Panc1 (cell line): ENCODE data around the gene BRF1. TPM values are rescaled to one million over a fixed set of nuclear protein-coding genes. Genes with fewer than 3 reads are reported as not detected.

ENCODE experiments used
- ATAC-seq: fragments of 200-7000 bp; cut with Tn5 transposase; 2 replicates; pipeline ENCODE4 v1.9.1; 2020; ENCODE audit warnings: mild to moderate bottlenecking, moderate library complexity
- BruUV-seq: library from RNA; stranded (reverse); fragments of 400-500 nt; replicated peaks from 2 replicates; lab custom pipeline; 2021; lab: Mats Ljungman, UMichigan
- CTCF ChIA-PET: fragments of 300-600 bp; sonication (Branson Sonifier 250); formaldehyde crosslinking; loops from one replicate; lab custom pipeline; 2022; ENCODE audit warnings: antibody characterized with exemption; lab: Charles Lee
- POLR2A ChIA-PET: fragments of 300-600 bp; sonication (Branson Sonifier 250); formaldehyde crosslinking; loops from one replicate; lab custom pipeline; 2022; ENCODE audit warnings: antibody characterized with exemption; lab: Charles Lee
- DNase-seq: peaks from one replicate; pipeline ENCODE4 v3.0.0-alpha.2; 2010; ENCODE audit warnings: low read depth, low spot score
- H3K27ac ChIP-seq: 2 replicates; pipeline ENCODE4 v1.5.1; 2011; ENCODE audit warnings: mild to moderate bottlenecking, low read length, inconsistent platforms
- H3K27me3 ChIP-seq: fragments of 200-500 bp; sonication (Bioruptor generic); 2 replicates; pipeline ENCODE4 v1.6.0; 2014; ENCODE audit warnings: low read length, inconsistent platforms; ENCODE audit not compliant: control insufficient read depth, insufficient read depth
- H3K36me3 ChIP-seq: fragments of 200-500 bp; sonication (Bioruptor generic); 2 replicates; pipeline ENCODE4 v1.5.1; 2014; ENCODE audit warnings: inconsistent platforms, mild to moderate bottlenecking, low read length, moderate library complexity; ENCODE audit not compliant: control insufficient read depth, insufficient read depth
- H3K4me1 ChIP-seq: 2 replicates; pipeline ENCODE4 v1.5.1; 2011; ENCODE audit warnings: inconsistent platforms, mild to moderate bottlenecking, low read length, moderate library complexity; ENCODE audit not compliant: control insufficient read depth, insufficient read depth
- H3K4me3 ChIP-seq, 2 experiments: 2 replicates each; pipeline ENCODE4 v1.5.1; 2011 to 2012; ENCODE audit warnings: low read depth in 2 of 2, low read length in 2 of 2, mild to moderate bottlenecking in 2 of 2, inconsistent platforms in 1 of 2, moderate library complexity in 1 of 2
- H3K9me3 ChIP-seq: fragments of 200-500 bp; sonication (Bioruptor generic); 2 replicates; pipeline ENCODE4 v1.5.1; 2014; ENCODE audit warnings: low read depth, mild to moderate bottlenecking, inconsistent platforms, low read length, moderate library complexity; ENCODE audit not compliant: control insufficient read depth, insufficient read depth
- CTCF ChIP-seq: fragments of 450-650 bp; IDR thresholded peaks from 2 replicates; pipeline ENCODE4 v1.5.1; 2017; ENCODE audit warnings: mild to moderate bottlenecking
- POLR2AphosphoS5 ChIP-seq: IDR thresholded peaks from 2 replicates; pipeline ENCODE4 v1.6.1; 2012; ENCODE audit warnings: mild to moderate bottlenecking, low read depth, low read length, moderate library complexity
- REST ChIP-seq, 2 experiments: IDR thresholded peaks; 2 replicates each; pipeline ENCODE4 v1.6.1; 2011 to 2012; ENCODE audit warnings: low read depth in 2 of 2, control low read depth in 1 of 2, low read length in 1 of 2, mild to moderate bottlenecking in 1 of 2, moderate library complexity in 1 of 2; ENCODE audit not compliant: insufficient read depth in 1 of 2
- SIN3A ChIP-seq: IDR thresholded peaks from 2 replicates; pipeline ENCODE4 v1.6.1; 2012; ENCODE audit warnings: low read depth, mild to moderate bottlenecking, low read length, moderate library complexity, borderline replicate concordance; ENCODE audit not compliant: insufficient read depth
- TCF7L2 ChIP-seq: IDR thresholded peaks from 2 replicates; pipeline ENCODE4 v1.6.1; 2011; ENCODE audit warnings: mild to moderate bottlenecking, low read depth, low read length, inconsistent platforms
- in situ Hi-C: cut with HindIII; loops from 2 replicates; pipeline ENCODE4 v1.10.0; 2016; ENCODE audit warnings: low sequenced_read_pairs, low pct_unique_long_range_greater_than_20kb
- intact Hi-C: fragments of 100-400 bp; cut with micrococcal nuclease; formaldehyde crosslinking; loops from one replicate; pipeline ENCODE4 v1.10.0; 2022; ENCODE audit not compliant: unreplicated experiment
- total RNA-seq: library from RNA; stranded (reverse); gene quantifications from one replicate; pipeline ENCODE4 v1.2.1, GENCODE V29; 2021; ENCODE audit not compliant: unreplicated experiment

Gene BRF1
- total RNA-seq, 1 experiment from 2014 or later: 25.0 TPM

- POLR2A ChIA-PET: no interaction called here
- intact Hi-C loops (no loop called here), in situ Hi-C loops (no loop called here)
- DNase-seq: no peak
- no peak for ATAC-seq
- H3K4me1 ChIP-seq: no peaks in the 10 kb centered on the region
- H3K27ac ChIP-seq: no peak overlapping the region
- H3K27me3 ChIP-seq: no peaks in the 10 kb centered on the region
- H3K4me3 ChIP-seq: no peak overlapping the region
- TF ChIP-seq POLR2AphosphoS5: no peak
- no peak for TF ChIP-seq TCF7L2
- CTCF ChIA-PET: no interaction called here
- no TSS peak for BruUV-seq
- H3K9me3 ChIP-seq: no peaks in the 10 kb centered on the region
- no peaks in the 10 kb centered on the region for H3K36me3 ChIP-seq
Observed at GRCh38 chr14:105212541-105213300, 88.1 kb downstream of the BRF1 start.

- Histone ChIP-seq H3K4me3 (no peak overlapping the region), H3K4me1 (no peaks in the 10 kb centered on the region), H3K27me3 (no peaks in the 10 kb centered on the region), H3K9me3 (no peaks in the 10 kb centered on the region), H3K36me3 (no peaks in the 10 kb centered on the region), H3K27ac (no peak overlapping the region)
- in situ Hi-C loops (no loop called here), intact Hi-C loops (no loop called here)
- no TSS peak for BruUV-seq
- TF ChIP-seq SIN3A (no peak), POLR2AphosphoS5 (no peak), REST (IDR thresholded peaks at IDR 0.05; ENCODE audit: insufficient read depth in 1 of 2, low read depth in 2 of 2, low read length in 1 of 2) (no peak), TCF7L2 (no peak), CTCF (no peak)
- ATAC-seq (no peak), DNase-seq (no peak)
- CTCF ChIA-PET: no interaction called here
- POLR2A ChIA-PET: no interaction called here
Observed at GRCh38 chr14:105211758-105212089, 89.1 kb downstream of the BRF1 start.

- intact Hi-C loops (no loop called here), in situ Hi-C loops (no loop called here)
- H3K27ac ChIP-seq: no peak overlapping the region
- no peaks in the 10 kb centered on the region for H3K27me3 ChIP-seq
- ChIA-PET POLR2A (no interaction called here), CTCF (no interaction called here)
- BruUV-seq: no TSS peak
- H3K36me3 ChIP-seq: no peaks in the 10 kb centered on the region
- H3K4me1 ChIP-seq: no peaks in the 10 kb centered on the region
- ATAC-seq: no peak
- no peak for TF ChIP-seq REST (IDR thresholded peaks at IDR 0.05; ENCODE audit: insufficient read depth in 1 of 2, low read depth in 2 of 2, low read length in 1 of 2)
- TF ChIP-seq CTCF: no peak
- TF ChIP-seq TCF7L2: no peak
- TF ChIP-seq POLR2AphosphoS5: no peak
- DNase-seq: no peak
- no peaks in the 10 kb centered on the region for H3K9me3 ChIP-seq
- H3K4me3 ChIP-seq: no peak overlapping the region
Observed at GRCh38 chr14:105211086-105211757, 89.6 kb downstream of the BRF1 start.
